ENCODE results near the gene PARD3B. TPM values are rescaled to one million over a fixed set of nuclear protein-coding genes. Genes with fewer than 3 reads are reported as not detected.

PARD3B gene
- total RNA-seq, 1 experiment from 2014 or later = 6.4 TPM

- H2AK5ac ChIP-seq (ENCODE audit: insufficient read length, low read length) = no peak overlapping the region
- 0 out of 2 replicates have a peak, but pooled peaks cover 2% of the 10 kb centered on the region for H3K4me1 ChIP-seq (ENCODE audit: insufficient read depth, low read length)
- H2BK5ac ChIP-seq (ENCODE audit: insufficient read length, low read length) = no peak overlapping the region
- no peak overlapping the region for H2BK15ac ChIP-seq (ENCODE audit: low read depth, low read length)
- H4K8ac ChIP-seq (replicated peaks; ENCODE audit: insufficient read length, low read depth, low read length) = no peak overlapping the region
- H3K9me3 Mint-ChIP-seq = peaks cover 0 to 5% of the 10 kb centered on the region in 2 experiments; a peak in 2 of 5 replicates
- H3K4me3 Mint-ChIP-seq = no peak overlapping the region
- no peak overlapping the region for H3K56ac ChIP-seq (ENCODE audit: insufficient read length, low read depth, low read length)
- no peak overlapping the region for H3K4ac ChIP-seq (ENCODE audit: low read depth, low read length)
- no peak for DNase-seq
- no peak overlapping the region for H3K18ac ChIP-seq (ENCODE audit: insufficient read length, low read depth, low read length)
- no peaks in the 10 kb centered on the region for H3K9me3 ChIP-seq (ENCODE audit: control insufficient read depth, low read depth, low read length)
- H2BK120ac ChIP-seq (ENCODE audit: low read depth, low read length, poor library complexity, severe bottlenecking) = no peak overlapping the region
- H3K79me2 ChIP-seq (ENCODE audit: insufficient read depth, low read length) = no peaks in the 10 kb centered on the region
- no peak overlapping the region for H3K23ac ChIP-seq (ENCODE audit: insufficient read length, low read depth, low read length)
- no peak overlapping the region for H3K9ac ChIP-seq (ENCODE audit: extremely low read depth, insufficient read length, low read length)
- no peak overlapping the region for H2BK20ac ChIP-seq (ENCODE audit: low read depth, low read length, poor library complexity, severe bottlenecking)
- H2AFZ ChIP-seq (ENCODE audit: low read length) = no peak overlapping the region
- no peak for TF ChIP-seq CTCF (conservative IDR thresholded peaks at IDR 0.05)
- no peak overlapping the region for H3K27ac ChIP-seq (ENCODE audit: insufficient read length, low read depth, low read length)
- H3K4me2 ChIP-seq (ENCODE audit: insufficient read depth, insufficient read length, low read length) = no peak overlapping the region
- H2BK12ac ChIP-seq (ENCODE audit: insufficient read length, low read depth, low read length) = no peak overlapping the region
- no peaks in the 10 kb centered on the region; a peak in 2 of 7 replicates for H3K36me3 Mint-ChIP-seq (ENCODE audit: insufficient read depth in 1 of 3, low read depth in 3 of 3)
- H3T11ph ChIP-seq (ENCODE audit: low read length) = no peak overlapping the region
- no peak overlapping the region for H4K5ac ChIP-seq (ENCODE audit: insufficient read length, low read depth, low read length)
- H3K27ac Mint-ChIP-seq = no peak overlapping the region
- H3K14ac ChIP-seq (ENCODE audit: insufficient read depth, low read length) = no peak overlapping the region
- H3K23me2 ChIP-seq (ENCODE audit: insufficient read length, low read depth, low read length, poor library complexity, severe bottlenecking) = no peaks in the 10 kb centered on the region
- no peak overlapping the region for H4K91ac ChIP-seq (ENCODE audit: insufficient read length, low read depth, low read length)
- peaks cover 11 to 12% of the 10 kb centered on the region in 2 experiments for H3K4me1 Mint-ChIP-seq
- H3K27me3 Mint-ChIP-seq (ENCODE audit: low read depth) = no peaks in the 10 kb centered on the region
- no peaks in the 10 kb centered on the region for H3K79me1 ChIP-seq (ENCODE audit: insufficient read depth, low read depth, low read length, poor library complexity, severe bottlenecking)
- no CpG with 5 or more reads among the region's 9 CpGs for WGBS (ENCODE audit: extremely low coverage, insufficient read length, low lambda C conversion rate)
- H3K27me3 ChIP-seq (ENCODE audit: insufficient read depth, low read length) = no peaks in the 10 kb centered on the region
- H4K20me1 ChIP-seq (ENCODE audit: control insufficient read depth, insufficient read depth, insufficient read length) = no peaks in the 10 kb centered on the region
Observed at GRCh38 chr2:204827701-204828590, 282.7 kb downstream of the PARD3B start.

All from H9 (cell line).